Measurements from ENCODE around the gene DNMT3A.

- TF ChIP-seq CTCF (IDR thresholded peaks at IDR 0.05) (no peak), POLR2AphosphoS5 (IDR thresholded peaks at IDR 0.05) (no peak), EP300 (IDR thresholded peaks at IDR 0.05) (no peak)
These were observed 153.9 kb downstream of the DNMT3A start for GRCh38 chr2:25187729-25188350.

Data from sigmoid colon (tissue), 4 donors.